Kidney epithelial cell (primary cell): ENCODE results near the gene RNF43. TPM values are rescaled to one million over a fixed set of nuclear protein-coding genes. Genes with fewer than 3 reads are reported as not detected.

Experiments used
- DNase-seq: peaks from one replicate; pipeline ENCODE4 v3.0.0-alpha.2; 2010; ENCODE audit warnings: low read depth
- H3K27me3 ChIP-seq: 2 replicates; pipeline ENCODE4 v1.6.0; 2011; ENCODE audit warnings: low read length; ENCODE audit not compliant: control insufficient read depth, insufficient read depth
- H3K36me3 ChIP-seq: 2 replicates; pipeline ENCODE4 v1.5.1; 2011; ENCODE audit warnings: low read length; ENCODE audit not compliant: control insufficient read depth, insufficient read depth
- H3K4me3 ChIP-seq: 2 replicates; pipeline ENCODE4 v1.5.1; 2011; ENCODE audit warnings: low read depth, mild to moderate bottlenecking, control low read depth, low read length
- CTCF ChIP-seq: IDR thresholded peaks from 2 replicates; pipeline ENCODE4 v1.5.1; 2011; ENCODE audit warnings: mild to moderate bottlenecking, moderate library complexity, low read length, control low read depth, inconsistent platforms; ENCODE audit not compliant: insufficient read depth, poor library complexity, severe bottlenecking
- total RNA-seq: library from RNA; depleted of rRNA; stranded (reverse); fragments of >200 nt; gene quantifications from 2 replicates; pipeline ENCODE4 v1.2.3, GENCODE V29; 2015

Gene RNF43
- total RNA-seq, 1 donor from 2014 or later = 2.3 TPM

GRCh38 chr17:58403311-58403710, 14.0 kb downstream of the RNF43 start:
- TF ChIP-seq CTCF = no peak
- no peaks in the 10 kb centered on the region for H3K27me3 ChIP-seq
- DNase-seq = no peak

GRCh38 chr17:58402679-58403078, 14.7 kb downstream of the RNF43 start:
- DNase-seq = no peak

More at GRCh38 chr17:58403311-58403710, 14.0 kb downstream of the RNF43 start:
- H3K4me3 ChIP-seq = no peak overlapping the region
- H3K36me3 ChIP-seq = no peaks in the 10 kb centered on the region

GRCh38 chr17:58402047-58402446, 15.3 kb downstream of the RNF43 start:
- H3K36me3 ChIP-seq = no peaks in the 10 kb centered on the region
- no peaks in the 10 kb centered on the region for H3K27me3 ChIP-seq
- H3K4me3 ChIP-seq = no peak overlapping the region
- TF ChIP-seq CTCF = no peak
- no peak for DNase-seq

More at GRCh38 chr17:58402679-58403078, 14.7 kb downstream of the RNF43 start:
- no peaks in the 10 kb centered on the region for H3K36me3 ChIP-seq
- no peaks in the 10 kb centered on the region for H3K27me3 ChIP-seq
- no peak for TF ChIP-seq CTCF
- no peak overlapping the region for H3K4me3 ChIP-seq

GRCh38 chr17:58401287-58401686, 16.0 kb downstream of the RNF43 start:
- DNase-seq = no peak
- Histone ChIP-seq H3K4me3 (no peak overlapping the region), H3K36me3 (no peaks in the 10 kb centered on the region), H3K27me3 (no peaks in the 10 kb centered on the region)
- TF ChIP-seq CTCF = no peak

GRCh38 chr17:58400826-58401225, 16.5 kb downstream of the RNF43 start:
- no peak for TF ChIP-seq CTCF
- Histone ChIP-seq H3K36me3 (no peaks in the 10 kb centered on the region), H3K4me3 (no peak overlapping the region), H3K27me3 (no peaks in the 10 kb centered on the region)
- DNase-seq = no peak

- no peak overlapping the region for H3K4me3 ChIP-seq
- H3K27me3 ChIP-seq = no peaks in the 10 kb centered on the region
- no peak for TF ChIP-seq CTCF
- H3K36me3 ChIP-seq = no peaks in the 10 kb centered on the region
- no peak for DNase-seq
Measured at GRCh38 chr17:58399974-58400373, 17.4 kb downstream of the RNF43 start.
